Tibial nerve (tissue), 4 donors: ENCODE results near the gene SPACA5B.
"Not testable (repeated sequence)": the region's sequence is repeated elsewhere in the genome, so short reads cannot be mapped to it uniquely, and the experiment has no call there.

ENCODE experiments used
- EP300 ChIP-seq, 2 donors: sonication (generic); formaldehyde crosslinking; IDR thresholded peaks; one replicate each; pipeline ENCODE4 v1.6.1; 2017; ENCODE audit warnings: antibody characterized with exemption in 2 of 2, mild to moderate bottlenecking in 1 of 2
- POLR2A ChIP-seq, 2 donors: fragments of 450-650 bp; IDR thresholded peaks; one replicate each; pipeline ENCODE4 v1.6.1; 2017; ENCODE audit warnings: antibody characterized with exemption in 2 of 2, mild to moderate bottlenecking in 2 of 2, moderate library complexity in 2 of 2
- TF ChIP-seq, protein P1 (sequence below), 5 experiments: fragments of 200-600 bp in 3 of 5; fragments of 450-650 bp in 2 of 5; sonication (generic) in 3 of 5; IDR thresholded peaks; one replicate each; pipeline ENCODE4 v1.5.1; 2016 to 2019; ENCODE audit warnings: antibody characterized with exemption in 5 of 5, mild to moderate bottlenecking in 3 of 5, moderate library complexity in 2 of 5

GRCh38 chrX:48092558-48092957, 37.9 kb upstream of the SPACA5B start:
- TF ChIP-seq POLR2A, EP300 (IDR thresholded peaks at IDR 0.05): not testable (repeated sequence)
- TF ChIP-seq, protein P1, sequence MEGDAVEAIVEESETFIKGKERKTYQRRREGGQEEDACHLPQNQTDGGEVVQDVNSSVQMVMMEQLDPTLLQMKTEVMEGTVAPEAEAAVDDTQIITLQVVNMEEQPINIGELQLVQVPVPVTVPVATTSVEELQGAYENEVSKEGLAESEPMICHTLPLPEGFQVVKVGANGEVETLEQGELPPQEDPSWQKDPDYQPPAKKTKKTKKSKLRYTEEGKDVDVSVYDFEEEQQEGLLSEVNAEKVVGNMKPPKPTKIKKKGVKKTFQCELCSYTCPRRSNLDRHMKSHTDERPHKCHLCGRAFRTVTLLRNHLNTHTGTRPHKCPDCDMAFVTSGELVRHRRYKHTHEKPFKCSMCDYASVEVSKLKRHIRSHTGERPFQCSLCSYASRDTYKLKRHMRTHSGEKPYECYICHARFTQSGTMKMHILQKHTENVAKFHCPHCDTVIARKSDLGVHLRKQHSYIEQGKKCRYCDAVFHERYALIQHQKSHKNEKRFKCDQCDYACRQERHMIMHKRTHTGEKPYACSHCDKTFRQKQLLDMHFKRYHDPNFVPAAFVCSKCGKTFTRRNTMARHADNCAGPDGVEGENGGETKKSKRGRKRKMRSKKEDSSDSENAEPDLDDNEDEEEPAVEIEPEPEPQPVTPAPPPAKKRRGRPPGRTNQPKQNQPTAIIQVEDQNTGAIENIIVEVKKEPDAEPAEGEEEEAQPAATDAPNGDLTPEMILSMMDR (IDR thresholded peaks at IDR 0.05) = not testable (repeated sequence)
